Small intestine (tissue), 7 donors: ENCODE measurements around the gene PTP4A1. TPM values are rescaled to one million over a fixed set of nuclear protein-coding genes. Genes with fewer than 3 reads are reported as not detected.

Experiments used
- DNase-seq, 2 donors: peaks; one replicate each; pipeline versions ENCODE4 v3.0.0 to v3.0.0-alpha.2; 2013
- FAIRE-seq: peaks from 2 replicates; lab custom pipeline; 2012; peaks lifted over from hg19 to GRCh38; lab: Jason Lieb, UNC
- H3K27ac ChIP-seq, 3 donors: one replicate each; pipeline ENCODE4 v1.5.1; 2013; ENCODE audit warnings: low read length in 2 of 3, mild to moderate bottlenecking in 2 of 3, control low read depth in 1 of 3, inconsistent platforms in 1 of 3, low read depth in 1 of 3, moderate library complexity in 1 of 3
- H3K27me3 ChIP-seq, 3 donors: one replicate each; pipeline ENCODE4 v1.6.1; 2013; ENCODE audit warnings: low read length in 3 of 3, inconsistent platforms in 1 of 3; ENCODE audit not compliant: control insufficient read depth in 3 of 3, insufficient read depth in 3 of 3
- H3K36me3 ChIP-seq, 3 donors: one replicate each; pipeline ENCODE4 v1.6.1; 2013; ENCODE audit warnings: low read length in 3 of 3, inconsistent platforms in 1 of 3, low read depth in 1 of 3, mild to moderate bottlenecking in 1 of 3, moderate library complexity in 1 of 3; ENCODE audit not compliant: control insufficient read depth in 3 of 3, insufficient read depth in 2 of 3
- H3K4me1 ChIP-seq, 3 donors: one replicate each; pipeline ENCODE4 v1.6.1; 2013; ENCODE audit warnings: low read length in 2 of 3, inconsistent platforms in 1 of 3, low read depth in 1 of 3, mild to moderate bottlenecking in 1 of 3, moderate library complexity in 1 of 3; ENCODE audit not compliant: control insufficient read depth in 3 of 3, insufficient read depth in 2 of 3
- H3K4me3 ChIP-seq, 3 donors: one replicate each; pipeline ENCODE4 v1.5.1; 2013; ENCODE audit warnings: low read length in 3 of 3, control low read depth in 1 of 3, inconsistent platforms in 1 of 3, low read depth in 1 of 3, mild to moderate bottlenecking in 1 of 3, moderate library complexity in 1 of 3
- H3K9me3 ChIP-seq, 2 donors: one replicate each; pipeline ENCODE4 v1.6.1; 2013; ENCODE audit warnings: low read depth in 1 of 2, low read length in 1 of 2; ENCODE audit not compliant: control insufficient read depth in 2 of 2, insufficient read depth in 1 of 2
- WGBS, 3 donors: extraction: QIAGEN DNeasy Blood & Tissue Kit; methylation state at CpG; one replicate each; pipeline ENCODE4 v1.1.7; 2013; 5-methylcytosine and 5-hydroxymethylcytosine counted together
- polyA plus RNA-seq, 4 donors: library from polyadenylated mRNA; stranded (reverse) in 3 of 4; unstranded in 1 of 4; fragments of 200-250 nt in 3 of 4; fragments of 120-200 nt in 1 of 4; gene quantifications; one replicate each; pipeline versions ENCODE4 v1.2.1 to v1.2.3, GENCODE V29; 2013
- donor health status: healthy with polysubstance abuse.
- donor health status: control.
- donor health status: control.
- donor health status: Bipolar disorder and iron deficiency.
- donor health status: healthy.

Gene PTP4A1
- polyA plus RNA-seq, 4 donors = 3.5 to 123 (median 21.4) TPM

GRCh38 chr6:63530182-63530581 lies 42.1 kb upstream of the PTP4A1 start:
- no peak overlapping the region for H3K27ac ChIP-seq
- WGBS, 3 donors = 93 to 96% (median 95%) methylated on average over 3 of the region's 3 CpGs
- H3K9me3 ChIP-seq = no peaks in the 10 kb centered on the region
- H3K27me3 ChIP-seq = no peaks in the 10 kb centered on the region
- H3K4me3 ChIP-seq = no peak overlapping the region
- no peak for DNase-seq
- FAIRE-seq = no peak
- H3K4me1 ChIP-seq = peaks cover 0 to 4% (median 0%) of the 10 kb centered on the region in 3 donors
- H3K36me3 ChIP-seq = no peaks in the 10 kb centered on the region

- FAIRE-seq = no peak
- WGBS, 3 donors = 86 to 97% (median 93%) methylated on average over 1 of the region's 1 CpG
- H3K9me3 ChIP-seq = no peaks in the 10 kb centered on the region
- H3K4me1 ChIP-seq = peaks cover 0 to 4% (median 0%) of the 10 kb centered on the region in 3 donors
- no peak overlapping the region for H3K27ac ChIP-seq
- H3K36me3 ChIP-seq = no peaks in the 10 kb centered on the region
- H3K27me3 ChIP-seq = no peaks in the 10 kb centered on the region
- no peak for DNase-seq
- H3K4me3 ChIP-seq = no peak overlapping the region
Measured at GRCh38 chr6:63530991-63531390, 41.3 kb upstream of the PTP4A1 start.

- DNase-seq (no peak), FAIRE-seq (no peak)
- Histone ChIP-seq H3K4me1 (peaks cover 0 to 1% (median 0%) of the 10 kb centered on the region in 3 donors), H3K36me3 (no peaks in the 10 kb centered on the region), H3K4me3 (no peak overlapping the region), H3K27ac (no peak overlapping the region), H3K27me3 (no peaks in the 10 kb centered on the region), H3K9me3 (no peaks in the 10 kb centered on the region)
- 85 to 90% (median 90%) methylated on average over 3 of the region's 3 CpGs for WGBS, 3 donors
Measured at GRCh38 chr6:63533026-63533425, 39.3 kb upstream of the PTP4A1 start.

DNA sequence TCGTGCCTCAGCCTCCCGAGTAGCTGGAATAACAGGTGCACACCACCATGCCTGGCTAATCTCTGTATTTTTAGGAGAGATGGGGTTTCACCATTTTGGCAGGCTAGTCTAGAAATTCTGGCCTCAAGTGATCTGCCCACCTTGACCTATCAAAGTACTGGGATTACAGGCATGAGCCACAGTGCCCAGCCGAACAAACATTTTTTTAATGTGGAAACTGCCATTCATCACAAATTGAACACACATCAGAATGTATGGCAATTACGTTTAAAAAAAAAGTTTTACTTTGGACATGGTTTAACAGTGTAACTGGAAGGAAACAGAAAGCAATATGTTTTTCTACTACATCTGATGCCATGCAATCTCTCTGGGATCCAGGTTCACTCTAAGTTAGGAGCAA lies 38.3 kb upstream of the PTP4A1 start:
- WGBS, 3 donors = 90 to 93% (median 93%) methylated on average over 4 of the region's 4 CpGs
- no peaks in the 10 kb centered on the region for H3K4me1 ChIP-seq
- H3K9me3 ChIP-seq = no peaks in the 10 kb centered on the region
- no peaks in the 10 kb centered on the region for H3K27me3 ChIP-seq
- no peak overlapping the region for H3K4me3 ChIP-seq
- FAIRE-seq = no peak
- H3K27ac ChIP-seq = no peak overlapping the region
- DNase-seq = no peak
- no peaks in the 10 kb centered on the region for H3K36me3 ChIP-seq

DNA sequence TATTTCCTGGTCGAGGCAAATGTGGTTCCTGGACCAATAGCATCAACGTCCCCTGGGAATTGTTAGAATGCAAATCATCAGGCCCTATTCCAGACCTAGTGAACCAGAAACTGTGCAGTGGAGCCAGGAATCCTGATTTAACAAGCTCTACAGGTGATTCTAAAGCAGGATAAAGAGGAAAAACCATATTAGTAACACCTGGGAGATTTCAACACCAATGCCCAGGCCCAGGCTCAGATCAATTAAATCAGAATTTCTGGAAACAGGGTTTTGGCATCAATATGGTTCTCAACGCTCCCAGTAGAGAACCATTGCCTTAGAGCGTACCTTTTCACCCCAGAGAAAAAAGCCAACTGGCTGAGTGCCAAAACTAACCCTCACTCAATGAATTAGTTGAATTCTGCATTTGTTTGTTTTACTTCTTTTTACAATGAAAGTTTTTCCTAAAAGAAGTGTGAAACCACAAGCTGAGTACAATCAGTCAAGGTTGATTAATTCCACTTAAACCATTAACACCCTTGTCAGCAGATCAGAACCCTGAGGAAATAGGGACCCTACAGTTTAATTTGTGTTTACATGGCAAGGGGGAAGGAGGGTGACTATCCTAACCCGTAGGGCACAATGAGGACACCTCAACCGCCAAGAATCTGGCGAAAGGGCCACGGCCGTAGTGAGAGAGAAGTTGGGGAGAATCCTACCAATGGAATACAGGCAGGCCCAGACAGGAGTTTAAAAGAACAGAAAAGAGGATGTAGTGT lies 34.9 kb upstream of the PTP4A1 start:
- Histone ChIP-seq H3K27me3 (no peaks in the 10 kb centered on the region), H3K4me3 (no peak overlapping the region), H3K9me3 (no peaks in the 10 kb centered on the region), H3K27ac (no peak overlapping the region), H3K4me1 (no peaks in the 10 kb centered on the region), H3K36me3 (no peaks in the 10 kb centered on the region)
- WGBS, 3 donors = 66 to 82% (median 70%) methylated on average over 9 of the region's 9 CpGs
- no peak for DNase-seq
- no peak for FAIRE-seq

GRCh38 chr6:63537959-63538300 lies 34.4 kb upstream of the PTP4A1 start:
- FAIRE-seq = no peak
- no peak for DNase-seq
- no peak overlapping the region for H3K27ac ChIP-seq
- no peaks in the 10 kb centered on the region for H3K9me3 ChIP-seq
- no peaks in the 10 kb centered on the region for H3K36me3 ChIP-seq
- H3K4me3 ChIP-seq = no peak overlapping the region
- no peaks in the 10 kb centered on the region for H3K4me1 ChIP-seq
- no peaks in the 10 kb centered on the region for H3K27me3 ChIP-seq

- Histone ChIP-seq H3K27ac (no peak overlapping the region), H3K27me3 (no peaks in the 10 kb centered on the region), H3K36me3 (no peaks in the 10 kb centered on the region), H3K9me3 (no peaks in the 10 kb centered on the region), H3K4me1 (no peaks in the 10 kb centered on the region), H3K4me3 (no peak overlapping the region)
- WGBS, 3 donors = 35 to 76% (median 67%) methylated on average over 1 of the region's 1 CpG
- DNase-seq (peak; percentile 23 to 26), FAIRE-seq (no peak)
Measured at GRCh38 chr6:63538550-63538949, 33.7 kb upstream of the PTP4A1 start.

GRCh38 chr6:63543001-63543400 lies 29.3 kb upstream of the PTP4A1 start:
- Histone ChIP-seq H3K27ac (no peak overlapping the region), H3K27me3 (no peaks in the 10 kb centered on the region), H3K36me3 (no peaks in the 10 kb centered on the region), H3K9me3 (no peaks in the 10 kb centered on the region), H3K4me1 (no peaks in the 10 kb centered on the region), H3K4me3 (no peak overlapping the region)
- 70 to 91% (median 83%) methylated on average over 1 of the region's 1 CpG for WGBS, 3 donors
- FAIRE-seq (no peak), DNase-seq (no peak)

DNA sequence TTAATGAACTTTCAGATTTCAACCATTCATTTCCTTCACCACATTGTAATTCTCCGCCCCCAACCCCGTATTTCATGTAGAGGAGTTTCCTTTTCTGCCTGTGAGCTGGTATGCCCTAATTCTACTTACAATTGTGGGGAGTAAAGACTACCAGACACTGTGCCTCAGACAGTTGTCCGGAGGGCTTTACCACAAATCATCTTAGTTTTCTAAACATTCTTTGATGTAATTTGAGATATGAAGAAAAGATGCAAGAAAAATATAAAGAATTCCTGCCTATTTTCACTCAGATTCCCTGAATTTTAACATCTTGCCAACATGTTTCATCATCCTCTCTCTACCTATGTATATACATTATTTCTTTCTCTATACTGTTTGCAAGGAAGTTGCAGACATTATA lies 28.3 kb upstream of the PTP4A1 start:
- FAIRE-seq (no peak), DNase-seq (no peak)
- Histone ChIP-seq H3K36me3 (no peaks in the 10 kb centered on the region), H3K4me1 (no peaks in the 10 kb centered on the region), H3K27ac (no peak overlapping the region), H3K27me3 (no peaks in the 10 kb centered on the region), H3K9me3 (no peaks in the 10 kb centered on the region), H3K4me3 (no peak overlapping the region)
- 50 to 69% (median 65%) methylated on average over 3 of the region's 3 CpGs for WGBS, 3 donors
